Measurements from ENCODE around the gene TLN1. TPM values are rescaled to one million over a fixed set of nuclear protein-coding genes. Genes with fewer than 3 reads are reported as not detected.

TLN1 gene
- total RNA-seq, 1 donor from 2014 or later, result 114 TPM

DNA sequence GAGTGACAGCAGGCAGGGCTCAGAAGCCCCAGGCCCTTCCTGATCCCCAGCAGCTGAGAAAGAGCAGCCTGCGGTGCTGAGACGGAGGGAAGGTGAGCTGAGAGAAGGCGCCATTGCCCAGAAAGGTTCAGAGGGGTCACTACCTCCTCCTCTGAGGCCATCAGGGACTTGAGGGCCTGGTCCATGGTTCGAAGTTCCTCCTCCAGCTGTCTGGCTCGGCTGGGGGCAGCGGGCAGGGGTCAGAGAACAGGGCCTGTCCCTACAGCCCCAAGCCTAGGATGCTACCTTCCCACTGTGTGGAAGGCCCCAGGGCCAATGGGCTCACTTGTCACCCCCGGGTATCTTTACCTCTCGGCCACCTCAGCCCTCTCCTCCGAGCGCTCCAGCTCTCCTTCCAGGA is 47.1 kb downstream of the TLN1 start:
- TF ChIP-seq, protein P1, sequence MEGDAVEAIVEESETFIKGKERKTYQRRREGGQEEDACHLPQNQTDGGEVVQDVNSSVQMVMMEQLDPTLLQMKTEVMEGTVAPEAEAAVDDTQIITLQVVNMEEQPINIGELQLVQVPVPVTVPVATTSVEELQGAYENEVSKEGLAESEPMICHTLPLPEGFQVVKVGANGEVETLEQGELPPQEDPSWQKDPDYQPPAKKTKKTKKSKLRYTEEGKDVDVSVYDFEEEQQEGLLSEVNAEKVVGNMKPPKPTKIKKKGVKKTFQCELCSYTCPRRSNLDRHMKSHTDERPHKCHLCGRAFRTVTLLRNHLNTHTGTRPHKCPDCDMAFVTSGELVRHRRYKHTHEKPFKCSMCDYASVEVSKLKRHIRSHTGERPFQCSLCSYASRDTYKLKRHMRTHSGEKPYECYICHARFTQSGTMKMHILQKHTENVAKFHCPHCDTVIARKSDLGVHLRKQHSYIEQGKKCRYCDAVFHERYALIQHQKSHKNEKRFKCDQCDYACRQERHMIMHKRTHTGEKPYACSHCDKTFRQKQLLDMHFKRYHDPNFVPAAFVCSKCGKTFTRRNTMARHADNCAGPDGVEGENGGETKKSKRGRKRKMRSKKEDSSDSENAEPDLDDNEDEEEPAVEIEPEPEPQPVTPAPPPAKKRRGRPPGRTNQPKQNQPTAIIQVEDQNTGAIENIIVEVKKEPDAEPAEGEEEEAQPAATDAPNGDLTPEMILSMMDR (conservative IDR thresholded peaks at IDR 0.05; ENCODE audit: low read depth, low read length), result no peak
- DNase-seq (ENCODE audit: low read depth), result no peak
- no peak overlapping the region for H3K4me3 ChIP-seq (ENCODE audit: low read depth, low read length)

DNA sequence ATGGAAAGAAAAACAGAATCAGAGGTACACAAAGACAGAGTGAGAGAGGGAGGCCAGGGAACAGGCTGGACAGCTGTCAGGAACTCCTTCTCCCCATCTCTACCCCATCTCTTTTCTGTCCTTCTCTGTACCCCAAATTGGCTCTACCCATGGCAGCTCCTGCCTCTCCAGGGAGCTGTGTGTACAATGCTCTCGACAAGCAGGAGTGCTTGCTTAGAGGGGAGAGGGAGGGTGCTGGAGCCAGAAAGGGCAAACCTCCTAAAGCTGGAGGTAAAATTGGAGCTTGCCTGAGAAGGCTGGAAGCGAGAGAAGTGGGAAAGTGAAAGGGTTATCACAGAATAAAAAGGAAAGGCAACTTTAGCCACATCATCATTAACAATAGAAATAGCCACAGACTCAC is 48.7 kb downstream of the TLN1 start:
- no peak for DNase-seq (ENCODE audit: low read depth)
- TF ChIP-seq, protein P1 (conservative IDR thresholded peaks at IDR 0.05; ENCODE audit: low read depth, low read length), result no peak
- no peak overlapping the region for H3K4me3 ChIP-seq (ENCODE audit: low read depth, low read length)

DNA sequence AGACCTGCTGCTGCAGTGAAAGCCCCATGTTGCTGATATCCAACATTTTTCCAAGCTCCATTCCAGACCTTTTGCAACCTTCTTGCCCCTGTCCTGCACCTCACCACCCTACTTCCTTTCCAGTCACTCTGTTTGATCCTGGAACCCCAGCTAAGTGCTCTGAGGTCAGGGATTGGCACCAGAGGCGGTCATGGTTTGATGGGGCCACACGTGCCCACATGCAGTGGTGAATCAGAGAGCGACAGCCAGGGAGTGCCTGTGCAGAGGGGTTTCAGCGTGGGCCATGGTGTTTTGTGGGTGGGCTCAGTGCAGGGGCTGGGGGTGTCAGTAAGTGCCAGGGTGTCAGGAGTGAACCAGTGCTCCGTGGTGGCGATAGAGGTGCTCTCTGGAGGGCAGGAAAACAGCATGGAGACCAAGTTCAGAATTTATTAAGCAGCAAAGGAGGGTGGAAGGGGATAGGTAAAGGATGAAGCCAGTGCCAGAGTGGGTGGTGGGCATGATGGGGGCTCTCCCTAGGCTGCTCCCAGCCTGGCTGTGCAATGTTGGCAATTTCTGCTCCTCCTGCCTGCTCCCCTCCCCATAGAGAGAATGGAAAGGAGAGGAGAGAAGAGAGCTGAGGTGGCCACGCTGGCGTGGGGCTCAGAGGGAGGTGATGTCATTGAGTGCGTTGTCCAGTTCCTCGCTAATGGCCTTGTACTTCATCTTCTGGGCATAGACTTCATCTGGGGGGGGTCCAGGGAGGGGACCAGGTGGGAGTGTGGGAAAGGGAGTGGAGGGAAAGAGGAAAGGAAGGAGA is 49.3 kb downstream of the TLN1 start:
- H3K4me3 ChIP-seq (ENCODE audit: low read depth, low read length), result no peak overlapping the region
- DNase-seq (ENCODE audit: low read depth), result no peak
- TF ChIP-seq, protein P1 (conservative IDR thresholded peaks at IDR 0.05; ENCODE audit: low read depth, low read length), result no peak

DNA sequence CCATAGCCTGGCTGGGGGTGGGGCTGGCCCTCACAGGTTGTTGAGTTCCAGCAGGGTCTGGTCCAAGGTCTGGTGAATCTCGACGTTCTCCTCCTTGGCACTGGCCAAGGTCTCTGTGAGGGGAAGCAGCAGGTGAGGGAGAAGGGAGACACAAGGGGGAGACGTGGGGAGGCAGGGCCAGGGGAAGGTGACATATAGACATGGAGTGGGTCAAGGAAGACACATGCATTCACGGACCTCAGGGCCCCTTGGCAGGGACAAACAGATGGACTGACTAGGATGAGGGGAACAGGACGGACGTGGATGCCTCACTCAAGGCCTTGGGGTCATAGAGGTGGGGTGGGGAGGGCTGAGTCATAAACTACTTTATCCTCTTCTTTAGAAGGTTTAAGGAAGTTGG is 49.9 kb downstream of the TLN1 start:
- H3K4me3 ChIP-seq (ENCODE audit: low read depth, low read length), result no peak overlapping the region
- TF ChIP-seq, protein P1 (conservative IDR thresholded peaks at IDR 0.05; ENCODE audit: low read depth, low read length), result no peak
- no peak for DNase-seq (ENCODE audit: low read depth)

DNA sequence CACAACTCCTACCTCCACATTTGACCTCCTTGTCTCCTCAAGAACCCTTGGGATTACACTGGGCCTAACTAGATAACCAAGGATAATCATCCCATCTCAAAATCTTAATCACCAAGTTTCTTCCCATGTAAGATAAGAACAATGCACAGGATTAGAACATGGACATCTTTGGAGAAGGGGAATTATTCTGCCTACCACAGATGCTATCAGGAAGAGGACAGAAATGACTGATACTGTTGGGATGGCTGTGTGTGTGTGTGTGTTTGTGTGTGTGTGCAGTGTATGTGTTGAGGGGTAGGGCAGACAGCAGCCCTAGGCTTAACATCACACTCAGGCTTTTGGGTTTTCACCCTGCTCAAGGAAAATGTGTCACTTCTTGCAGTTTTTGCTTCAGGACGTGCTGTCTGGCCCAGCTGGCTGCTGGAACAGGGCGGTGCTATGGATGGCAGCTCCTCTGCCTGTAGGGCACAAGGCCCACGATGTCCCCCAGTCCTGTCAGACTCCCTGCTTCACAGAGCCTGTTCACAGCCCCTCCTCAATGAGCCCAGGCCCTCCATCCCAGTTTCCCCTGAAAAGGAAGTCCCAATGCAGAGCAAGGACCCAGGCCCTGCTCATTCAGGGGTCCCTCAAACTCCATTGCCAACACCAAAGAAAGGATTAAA is 50.5 kb downstream of the TLN1 start:
- TF ChIP-seq, protein P1 (conservative IDR thresholded peaks at IDR 0.05; ENCODE audit: low read depth, low read length), result no peak
- DNase-seq (ENCODE audit: low read depth), result no peak
- H3K4me3 ChIP-seq (ENCODE audit: low read depth, low read length), result no peak overlapping the region

DNA sequence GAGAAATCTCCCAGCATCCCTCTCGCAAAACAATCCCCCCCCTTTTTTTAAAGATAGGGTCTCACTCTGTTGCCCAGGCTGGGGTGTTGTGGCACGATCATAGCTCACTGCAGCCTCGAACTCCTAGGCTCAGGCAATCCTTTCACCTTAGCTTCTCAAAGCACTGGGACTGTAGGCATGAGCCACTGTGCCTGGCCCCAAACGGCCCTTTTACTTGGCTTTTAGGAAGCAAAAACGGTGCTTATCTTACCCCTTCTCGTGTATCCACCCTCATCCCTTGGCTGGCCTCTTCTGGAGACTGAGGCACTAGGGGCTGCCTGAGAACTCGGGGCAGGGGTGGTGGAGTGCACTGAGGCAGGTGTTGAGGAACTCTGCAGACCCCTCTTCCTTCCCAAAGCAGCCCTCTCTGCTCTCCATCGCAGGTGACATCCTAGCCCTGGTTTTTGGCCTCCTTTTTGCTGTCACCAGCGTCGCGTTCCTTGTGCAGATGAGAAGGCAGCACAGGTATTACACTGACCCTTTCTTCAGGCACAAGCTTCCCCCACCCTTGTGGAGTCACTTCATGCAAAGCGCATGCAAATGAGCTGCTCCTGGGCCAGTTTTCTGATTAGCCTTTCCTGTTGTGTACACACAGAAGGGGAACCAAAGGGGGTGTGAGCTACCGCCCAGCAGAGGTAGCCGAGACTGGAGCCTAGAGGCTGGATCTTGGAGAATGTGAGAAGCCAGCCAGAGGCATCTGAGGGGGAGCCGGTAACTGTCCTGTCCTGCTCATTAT is 51.5 kb downstream of the TLN1 start:
- TF ChIP-seq, protein P1 (conservative IDR thresholded peaks at IDR 0.05; ENCODE audit: low read depth, low read length), result no peak
- H3K4me3 ChIP-seq (ENCODE audit: low read depth, low read length), result no peak overlapping the region
- DNase-seq (ENCODE audit: low read depth), result no peak

All from epithelial cell of proximal tubule (primary cell).